ENCODE measurements around the gene PACRGL.

DNA sequence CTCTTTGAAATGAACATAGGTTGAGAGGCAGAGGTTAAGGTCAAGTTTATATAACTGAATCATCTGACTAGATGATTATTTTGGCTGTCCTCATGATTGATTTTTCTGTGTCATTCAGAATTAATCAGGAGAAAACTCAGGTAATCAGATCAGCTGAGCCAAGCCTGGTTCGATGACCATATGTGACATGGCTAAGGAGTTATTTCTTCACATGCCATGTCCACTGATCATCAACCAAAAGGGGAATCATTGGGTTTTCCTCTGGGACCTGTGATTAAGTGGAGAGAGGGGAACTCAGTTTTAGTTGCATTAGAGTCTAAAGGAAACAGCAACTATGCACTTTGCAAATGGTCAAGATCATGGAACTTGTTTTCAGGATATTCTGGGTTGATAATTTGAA lies 20.3 kb upstream of the PACRGL start:
- TF ChIP-seq, protein P1, sequence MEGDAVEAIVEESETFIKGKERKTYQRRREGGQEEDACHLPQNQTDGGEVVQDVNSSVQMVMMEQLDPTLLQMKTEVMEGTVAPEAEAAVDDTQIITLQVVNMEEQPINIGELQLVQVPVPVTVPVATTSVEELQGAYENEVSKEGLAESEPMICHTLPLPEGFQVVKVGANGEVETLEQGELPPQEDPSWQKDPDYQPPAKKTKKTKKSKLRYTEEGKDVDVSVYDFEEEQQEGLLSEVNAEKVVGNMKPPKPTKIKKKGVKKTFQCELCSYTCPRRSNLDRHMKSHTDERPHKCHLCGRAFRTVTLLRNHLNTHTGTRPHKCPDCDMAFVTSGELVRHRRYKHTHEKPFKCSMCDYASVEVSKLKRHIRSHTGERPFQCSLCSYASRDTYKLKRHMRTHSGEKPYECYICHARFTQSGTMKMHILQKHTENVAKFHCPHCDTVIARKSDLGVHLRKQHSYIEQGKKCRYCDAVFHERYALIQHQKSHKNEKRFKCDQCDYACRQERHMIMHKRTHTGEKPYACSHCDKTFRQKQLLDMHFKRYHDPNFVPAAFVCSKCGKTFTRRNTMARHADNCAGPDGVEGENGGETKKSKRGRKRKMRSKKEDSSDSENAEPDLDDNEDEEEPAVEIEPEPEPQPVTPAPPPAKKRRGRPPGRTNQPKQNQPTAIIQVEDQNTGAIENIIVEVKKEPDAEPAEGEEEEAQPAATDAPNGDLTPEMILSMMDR (IDR thresholded peaks at IDR 0.05) = no peak
- TF ChIP-seq TEAD4 (CRISPR knock-in tag; IDR thresholded peaks at IDR 0.05) (no peak), NR1H2 (CRISPR knock-in tag; IDR thresholded peaks at IDR 0.05) (no peak), ZNF416 (CRISPR knock-in tag; IDR thresholded peaks at IDR 0.05) (no peak), TP53 (CRISPR knock-in tag; IDR thresholded peaks at IDR 0.05) (no peak), SMAD3 (CRISPR knock-in tag; IDR thresholded peaks at IDR 0.05; ENCODE audit: borderline replicate concordance) (no peak), FOXK1 (CRISPR knock-in tag; IDR thresholded peaks at IDR 0.05) (no peak), GABPB1 (CRISPR knock-in tag; IDR thresholded peaks at IDR 0.05) (no peak), FOXJ3 (CRISPR knock-in tag; IDR thresholded peaks at IDR 0.05; ENCODE audit: borderline replicate concordance) (no peak), CBFB (CRISPR knock-in tag; IDR thresholded peaks at IDR 0.05; ENCODE audit: low read depth) (no peak), SP1 (CRISPR knock-in tag; conservative IDR thresholded peaks at IDR 0.05) (no peak), NR2C2 (CRISPR knock-in tag; IDR thresholded peaks at IDR 0.05) (no peak), ESRRA (CRISPR knock-in tag; IDR thresholded peaks at IDR 0.05; ENCODE audit: borderline replicate concordance) (no peak)
- TF ChIP-seq, protein P2, sequence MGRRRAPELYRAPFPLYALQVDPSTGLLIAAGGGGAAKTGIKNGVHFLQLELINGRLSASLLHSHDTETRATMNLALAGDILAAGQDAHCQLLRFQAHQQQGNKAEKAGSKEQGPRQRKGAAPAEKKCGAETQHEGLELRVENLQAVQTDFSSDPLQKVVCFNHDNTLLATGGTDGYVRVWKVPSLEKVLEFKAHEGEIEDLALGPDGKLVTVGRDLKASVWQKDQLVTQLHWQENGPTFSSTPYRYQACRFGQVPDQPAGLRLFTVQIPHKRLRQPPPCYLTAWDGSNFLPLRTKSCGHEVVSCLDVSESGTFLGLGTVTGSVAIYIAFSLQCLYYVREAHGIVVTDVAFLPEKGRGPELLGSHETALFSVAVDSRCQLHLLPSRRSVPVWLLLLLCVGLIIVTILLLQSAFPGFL (CRISPR knock-in tag; IDR thresholded peaks at IDR 0.05; ENCODE audit: borderline replicate concordance) = no peak
